Right lobe of liver (tissue), 6 donors: Measurements from ENCODE around the gene CEP83. TPM values are rescaled to one million over a fixed set of nuclear protein-coding genes. Genes with fewer than 3 reads are reported as not detected.

Source experiments
- ATAC-seq, 4 donors: fragments of 200-7000 bp; cut with Tn5 transposase; one replicate each; pipeline ENCODE4 v1.9.1; 2020; ENCODE audit warnings: mild to moderate bottlenecking in 4 of 4, moderate library complexity in 4 of 4
- DNase-seq, 3 donors: peaks; one replicate each; pipeline ENCODE4 v3.0.0-alpha.2; 2020
- H3K27ac ChIP-seq, 3 donors: fragments of 200-600 bp; one replicate each; pipeline ENCODE4 v1.8.0; 2022
- H3K27me3 ChIP-seq, 2 donors: fragments of 200-600 bp; one replicate each; pipeline ENCODE4 v1.8.0; 2022
- H3K36me3 ChIP-seq, 4 donors: fragments of 200-600 bp; sonication (generic) in 1 of 4; one replicate each; pipeline versions ENCODE4 v1.5.1 to v1.8.0; 2017 to 2022; ENCODE audit warnings: control low read depth in 1 of 4
- H3K4me1 ChIP-seq, 4 donors: fragments of 200-600 bp; sonication (generic) in 1 of 4; one replicate each; pipeline versions ENCODE4 v1.5.1 to v1.8.0; 2017 to 2022; ENCODE audit warnings: control low read depth in 1 of 4
- H3K4me3 ChIP-seq, 3 donors: fragments of 200-600 bp; one replicate each; pipeline ENCODE4 v1.8.0; 2022
- H3K9me3 ChIP-seq, 4 donors: fragments of 200-600 bp; sonication (generic) in 1 of 4; one replicate each; pipeline versions ENCODE4 v1.5.1 to v1.8.0; 2017 to 2022; ENCODE audit warnings: control low read depth in 1 of 4
- CTCF ChIP-seq, 4 donors: fragments of 200-600 bp in 3 of 4; fragments of 450-650 bp in 1 of 4; IDR thresholded peaks; one replicate each; pipeline versions ENCODE4 v1.5.1 to v1.8.0; 2016 to 2022; ENCODE audit warnings: antibody characterized with exemption in 4 of 4, mild to moderate bottlenecking in 2 of 4
- POLR2A ChIP-seq: fragments of 450-650 bp; IDR thresholded peaks from one replicate; pipeline ENCODE4 v1.6.1; 2017; ENCODE audit warnings: antibody characterized with exemption, mild to moderate bottlenecking
- WGBS: methylation state at CpG from one replicate; pipeline ENCODE4 v1.1.6; 2018; ENCODE audit warnings: low coverage, low lambda C conversion rate; ENCODE audit not compliant: insufficient coverage; ENCODE audit errors: missing lambda C conversion rate; 5-methylcytosine and 5-hydroxymethylcytosine counted together
- intact Hi-C, 2 donors: fragments of 100-400 bp; cut with DNase I; formaldehyde crosslinking; loops; one replicate each; pipeline versions ENCODE4 v1.11.2 to v1.14.1; 2022
- total RNA-seq, 6 experiments: library from RNA; depleted of rRNA in 2 of 6; stranded (reverse); fragments of >200 nt in 2 of 6; fragmentation: NEBNext Ultra II Directional in 3 of 6; extraction: Animal tissue kit (Norgen Biotek cat#: 25700) in 3 of 6; gene quantifications; one replicate each; pipeline versions ENCODE4 v1.1.0 to v1.2.4, GENCODE V29; 2016 to 2023
- donor health status: DM: no; HTN: yes; CAD: no.
- donor health status: DM: no; HTN: no; CAD: no.
- donor health status: DM: no; HTN: no; CAD: no.
- donor health status: DM: no; HTN: yes; CAD: no.
- donor health status: DM: no; HTN: yes; CAD: no.

Gene CEP83
- total RNA-seq, 6 experiments from 2014 or later, result 4.2 to 9.5 (median 6.4) TPM

- H3K4me3 ChIP-seq, result no peak overlapping the region
- no peak for TF ChIP-seq CTCF (IDR thresholded peaks at IDR 0.05)
- no peak for TF ChIP-seq POLR2A
- no peaks in the 10 kb centered on the region for H3K9me3 ChIP-seq
- H3K27me3 ChIP-seq, result no peaks in the 10 kb centered on the region
- DNase-seq (no peak), ATAC-seq (peak; percentile 60 to 89 (median 70))
- intact Hi-C loops, result no loop called here
- no peak overlapping the region for H3K27ac ChIP-seq
- H3K36me3 ChIP-seq, result peaks cover 0 to 5% (median 0%) of the 10 kb centered on the region in 4 donors
- peaks cover 0 to 12% (median 0%) of the 10 kb centered on the region in 4 donors for H3K4me1 ChIP-seq
- WGBS, result 36% methylated on average over 9 of the region's 9 CpGs
Observed at GRCh38 chr12:94305130-94305957, 154.3 kb downstream of the CEP83 start.

GRCh38 chr12:94304566-94305061 lies 155.1 kb downstream of the CEP83 start:
- H3K27me3 ChIP-seq, result no peaks in the 10 kb centered on the region
- TF ChIP-seq CTCF (IDR thresholded peaks at IDR 0.05) (no peak), POLR2A (no peak)
- no peak overlapping the region for H3K27ac ChIP-seq
- H3K36me3 ChIP-seq, result peaks cover 0 to 5% (median 0%) of the 10 kb centered on the region in 4 donors
- ATAC-seq, result no peak
- no peaks in the 10 kb centered on the region for H3K9me3 ChIP-seq
- no peak for DNase-seq
- H3K4me3 ChIP-seq, result no peak overlapping the region
- H3K4me1 ChIP-seq, result peaks cover 0 to 12% (median 0%) of the 10 kb centered on the region in 4 donors
- intact Hi-C loops, result no loop called here
- WGBS, result 100% methylated on average over 2 of the region's 3 CpGs

- TF ChIP-seq POLR2A, result no peak
- TF ChIP-seq CTCF (IDR thresholded peaks at IDR 0.05), result no peak
- peaks cover 0 to 5% (median 0%) of the 10 kb centered on the region in 4 donors for H3K36me3 ChIP-seq
- 91% methylated on average over 1 of the region's 1 CpG for WGBS
- no peak overlapping the region for H3K27ac ChIP-seq
- H3K27me3 ChIP-seq, result no peaks in the 10 kb centered on the region
- ATAC-seq (no peak), DNase-seq (no peak)
- no peaks in the 10 kb centered on the region for H3K9me3 ChIP-seq
- intact Hi-C loops, result no loop called here
- no peak overlapping the region for H3K4me3 ChIP-seq
- peaks cover 0 to 12% (median 0%) of the 10 kb centered on the region in 4 donors for H3K4me1 ChIP-seq
Observed at GRCh38 chr12:94304012-94304411, 155.7 kb downstream of the CEP83 start.

- no peak overlapping the region for H3K4me3 ChIP-seq
- intact Hi-C loops, result no loop called here
- no peaks in the 10 kb centered on the region for H3K9me3 ChIP-seq
- ATAC-seq (no peak), DNase-seq (no peak)
- H3K36me3 ChIP-seq, result no peaks in the 10 kb centered on the region
- TF ChIP-seq CTCF (IDR thresholded peaks at IDR 0.05) (no peak), POLR2A (no peak)
- 22% methylated on average over 1 of the region's 1 CpG for WGBS
- no peaks in the 10 kb centered on the region for H3K27me3 ChIP-seq
- peaks cover 0 to 1% (median 0%) of the 10 kb centered on the region in 4 donors for H3K4me1 ChIP-seq
- no peak overlapping the region for H3K27ac ChIP-seq
Observed at GRCh38 chr12:94299846-94300245, 159.8 kb downstream of the CEP83 start.
